Erythroblast (primary cell): ENCODE results near the gene CDKN2B-AS1.

ENCODE experiments used
- GATA1 ChIP-seq: IDR thresholded peaks from 2 replicates; pipeline ENCODE4 v1.6.1; 2011; ENCODE audit warnings: low read depth, mild to moderate bottlenecking, control low read depth, low read length, moderate library complexity
- POLR2A ChIP-seq: IDR thresholded peaks from 2 replicates; pipeline ENCODE4 v1.6.1; 2011; ENCODE audit warnings: mild to moderate bottlenecking, low read length

- TF ChIP-seq POLR2A (no peak), GATA1 (no peak)
Measured at GRCh38 chr9:22073349-22073748, 78.8 kb downstream of the CDKN2B-AS1 start.
